ENCODE measurements around the gene SNRNP25.

SNRNP25 gene

GRCh38 chr16:62283-62967 lies 8.8 kb downstream of the SNRNP25 start:
- DNase-seq = no peak

- DNase-seq = no peak
These were observed 9.4 kb downstream of the SNRNP25 start for GRCh38 chr16:62968-63391.

DNA sequence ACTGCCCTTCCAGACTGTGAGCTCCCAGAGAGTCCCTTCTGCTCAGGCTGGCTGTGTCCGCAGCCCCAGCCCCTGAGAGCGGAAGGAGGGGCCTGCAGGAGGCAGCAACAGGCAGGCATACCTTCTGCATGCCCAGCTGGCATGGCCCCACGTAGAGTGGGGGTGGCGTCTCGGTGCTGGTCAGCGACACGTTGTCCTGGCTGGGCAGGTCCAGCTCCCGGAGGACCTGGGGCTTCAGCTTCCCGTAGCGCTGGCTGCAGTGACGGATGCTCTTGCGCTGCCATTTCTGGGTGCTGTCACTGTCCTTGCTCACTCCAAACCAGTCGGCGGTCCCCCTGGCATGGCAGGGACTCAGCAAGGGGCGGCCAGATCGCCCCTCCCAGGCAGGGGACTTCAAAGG lies 9.8 kb downstream of the SNRNP25 start:
- no peak for DNase-seq

GRCh38 chr16:63998-64913 lies 10.6 kb downstream of the SNRNP25 start:
- no peak for DNase-seq

DNA sequence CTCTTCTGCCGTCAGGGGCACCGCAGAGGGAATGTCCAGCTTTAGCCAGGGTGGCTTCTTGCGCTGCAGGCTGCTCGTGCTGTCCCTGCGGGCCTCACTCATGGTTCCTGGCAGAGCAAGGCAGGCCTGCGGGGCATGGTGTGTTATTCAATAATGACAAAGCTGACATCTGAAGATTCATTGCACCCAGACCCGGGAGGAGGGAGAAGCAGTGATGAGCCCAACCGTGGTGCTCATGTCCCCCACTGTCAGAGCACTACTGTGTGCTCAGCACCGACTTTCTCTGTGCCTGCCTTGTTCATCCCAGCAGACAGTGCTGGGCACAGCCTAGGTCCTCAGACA lies 11.3 kb downstream of the SNRNP25 start:
- DNase-seq = no peak

DNA sequence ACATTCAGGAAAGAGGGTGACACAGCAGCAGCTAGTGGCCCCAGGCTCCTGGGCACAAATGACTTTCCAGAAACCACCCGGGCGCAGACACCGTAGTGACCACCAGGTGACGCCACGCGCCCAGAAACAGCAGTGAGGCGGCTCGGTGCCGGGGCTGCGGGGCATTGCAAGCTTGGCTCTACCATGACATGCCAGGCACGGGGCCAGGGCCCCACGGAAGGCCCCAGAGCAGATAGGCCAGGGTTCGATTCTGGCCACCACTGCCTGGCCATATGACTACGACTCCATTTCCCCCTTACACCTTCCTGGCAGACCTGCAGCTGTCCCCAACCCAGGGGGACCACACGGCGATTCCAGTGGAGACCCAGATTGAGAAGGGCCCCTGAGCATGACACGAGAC lies 12.1 kb downstream of the SNRNP25 start:
- DNase-seq = peak; percentile 61

GRCh38 chr16:66309-67182 lies 12.9 kb downstream of the SNRNP25 start:
- DNase-seq = no peak

GRCh38 chr16:67183-67791 lies 13.7 kb downstream of the SNRNP25 start:
- DNase-seq = no peak

GRCh38 chr16:67884-68789 lies 14.5 kb downstream of the SNRNP25 start:
- no peak for DNase-seq

DNA sequence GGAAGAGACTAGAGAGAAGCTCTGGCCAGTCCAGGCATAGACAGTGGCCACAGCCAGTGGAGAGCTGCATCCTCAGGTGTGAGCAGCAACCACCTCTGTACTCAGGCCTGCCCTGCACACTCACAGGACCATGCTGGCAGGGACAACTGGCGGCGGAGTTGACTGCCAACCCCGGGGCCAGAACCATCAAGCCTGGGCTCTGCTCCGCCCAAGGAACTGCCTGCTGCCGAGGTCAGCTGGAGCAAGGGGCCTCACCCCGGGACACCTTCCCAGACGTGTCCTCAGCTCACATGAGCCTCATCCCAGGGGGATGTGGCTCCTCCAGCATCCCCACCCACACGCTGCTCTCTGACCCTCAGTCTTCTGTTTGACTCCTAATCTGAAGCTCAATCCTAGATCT lies 15.6 kb downstream of the SNRNP25 start:
- DNase-seq = no peak

- no peak for DNase-seq
These were observed 17.5 kb downstream of the SNRNP25 start for GRCh38 chr16:71210-71539.

GRCh38 chr16:71540-72401 lies 18.1 kb downstream of the SNRNP25 start:
- peak; percentile 82 for DNase-seq

DNA sequence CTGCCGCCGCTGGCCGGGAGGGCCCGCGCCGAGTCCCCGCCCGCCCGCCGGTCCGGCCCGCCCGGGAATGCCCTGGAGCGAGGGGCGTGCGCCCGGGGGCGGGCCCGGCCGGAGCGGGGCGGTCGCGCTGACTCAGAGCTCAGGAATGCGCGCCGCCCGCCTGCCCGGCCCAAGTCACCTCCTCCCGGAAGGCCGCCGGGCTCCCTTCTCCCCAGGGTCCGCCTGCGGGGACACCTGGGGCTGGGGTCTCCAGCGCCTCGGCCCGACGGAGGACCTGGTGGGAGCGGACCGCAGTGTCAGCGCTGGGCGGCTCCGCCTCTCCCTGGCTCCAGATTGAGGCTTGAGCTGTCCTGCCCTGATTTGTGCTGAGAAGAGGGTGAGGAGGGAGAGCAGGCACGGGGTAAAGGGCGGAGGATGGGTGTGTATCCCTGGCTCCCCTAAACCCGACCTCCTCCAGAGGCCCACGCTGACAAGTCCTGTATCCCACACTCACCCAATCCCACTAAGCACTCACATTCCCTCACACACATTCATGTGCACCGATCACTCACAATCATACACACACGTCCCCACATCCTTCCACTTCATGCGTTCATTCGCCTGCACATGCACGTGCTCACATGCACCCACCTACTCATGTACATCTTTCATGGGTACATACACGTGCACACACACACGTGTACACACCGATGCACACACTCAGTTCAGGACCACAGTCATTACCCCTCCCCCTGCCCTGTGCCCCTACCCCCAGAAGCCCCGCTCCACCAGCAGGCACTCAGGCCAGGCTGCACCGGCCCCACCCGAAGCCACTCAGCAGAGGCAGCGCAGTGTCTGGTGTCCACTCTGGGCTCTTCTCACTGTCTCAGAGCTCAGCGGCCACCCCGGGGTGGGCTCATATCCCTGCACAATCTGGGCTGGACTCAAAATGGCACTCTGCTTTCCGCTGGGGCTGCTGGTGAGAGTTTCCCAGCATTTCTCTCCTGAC lies 19.2 kb downstream of the SNRNP25 start, which contains the start of gene RHBDF1:
Gene RHBDF1, minus strand, starts transcription at position 71 of the 988 bp plus-strand sequence. CDS start 7,616 bp downstream, outside the sequence.
- peak; percentile 66 for DNase-seq

DNA sequence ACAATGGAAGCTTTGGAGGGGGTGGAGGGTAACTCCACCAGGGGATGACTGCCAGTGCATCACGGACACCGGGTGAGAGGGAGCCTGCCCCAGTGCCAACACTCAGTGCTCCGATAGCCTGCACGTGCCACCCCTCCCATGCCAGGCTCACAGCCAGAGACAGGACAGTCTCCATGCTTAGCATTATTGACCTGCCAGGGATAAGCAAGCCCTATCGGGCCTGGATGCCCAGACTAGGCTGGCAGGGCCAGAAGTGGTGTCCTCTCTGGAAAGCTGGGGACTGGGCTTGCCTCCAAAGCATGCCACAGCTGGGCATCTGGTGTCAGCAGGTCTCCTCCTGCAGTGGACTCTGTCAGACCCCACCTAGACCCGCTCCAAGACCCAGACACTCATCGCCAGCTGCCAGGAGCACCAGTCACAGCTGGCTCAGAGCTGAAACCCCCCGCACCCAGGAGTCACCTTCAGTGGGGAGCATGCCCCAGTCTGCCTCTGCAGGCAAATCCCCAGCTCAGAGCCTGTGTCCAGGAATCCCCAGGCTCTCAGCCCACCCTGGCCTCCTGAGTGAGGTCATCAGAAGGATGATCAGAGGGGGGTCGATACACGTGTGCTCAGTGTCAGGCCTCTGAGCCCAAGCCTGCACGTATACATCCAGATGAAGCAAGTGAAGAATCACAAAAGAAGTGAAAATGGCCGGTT lies 20.6 kb downstream of the SNRNP25 start:
- DNase-seq = no peak

GRCh38 chr16:74747-75334 lies 21.2 kb downstream of the SNRNP25 start:
- no peak for DNase-seq

GRCh38 chr16:75580-76501 lies 22.2 kb downstream of the SNRNP25 start:
- DNase-seq = no peak

Measured in right kidney (tissue), 1 donor.